ENCODE data around the gene PSD2.

The PSD2 gene

GRCh38 chr5:139809331-139809810, 13.8 kb downstream of the PSD2 start:
- no peak overlapping the region for H3K27ac ChIP-seq
- TF ChIP-seq ZFX (IDR thresholded peaks at IDR 0.05), result no peak
- TF ChIP-seq, protein P1, sequence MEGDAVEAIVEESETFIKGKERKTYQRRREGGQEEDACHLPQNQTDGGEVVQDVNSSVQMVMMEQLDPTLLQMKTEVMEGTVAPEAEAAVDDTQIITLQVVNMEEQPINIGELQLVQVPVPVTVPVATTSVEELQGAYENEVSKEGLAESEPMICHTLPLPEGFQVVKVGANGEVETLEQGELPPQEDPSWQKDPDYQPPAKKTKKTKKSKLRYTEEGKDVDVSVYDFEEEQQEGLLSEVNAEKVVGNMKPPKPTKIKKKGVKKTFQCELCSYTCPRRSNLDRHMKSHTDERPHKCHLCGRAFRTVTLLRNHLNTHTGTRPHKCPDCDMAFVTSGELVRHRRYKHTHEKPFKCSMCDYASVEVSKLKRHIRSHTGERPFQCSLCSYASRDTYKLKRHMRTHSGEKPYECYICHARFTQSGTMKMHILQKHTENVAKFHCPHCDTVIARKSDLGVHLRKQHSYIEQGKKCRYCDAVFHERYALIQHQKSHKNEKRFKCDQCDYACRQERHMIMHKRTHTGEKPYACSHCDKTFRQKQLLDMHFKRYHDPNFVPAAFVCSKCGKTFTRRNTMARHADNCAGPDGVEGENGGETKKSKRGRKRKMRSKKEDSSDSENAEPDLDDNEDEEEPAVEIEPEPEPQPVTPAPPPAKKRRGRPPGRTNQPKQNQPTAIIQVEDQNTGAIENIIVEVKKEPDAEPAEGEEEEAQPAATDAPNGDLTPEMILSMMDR (conservative IDR thresholded peaks at IDR 0.05), result no peak

DNA sequence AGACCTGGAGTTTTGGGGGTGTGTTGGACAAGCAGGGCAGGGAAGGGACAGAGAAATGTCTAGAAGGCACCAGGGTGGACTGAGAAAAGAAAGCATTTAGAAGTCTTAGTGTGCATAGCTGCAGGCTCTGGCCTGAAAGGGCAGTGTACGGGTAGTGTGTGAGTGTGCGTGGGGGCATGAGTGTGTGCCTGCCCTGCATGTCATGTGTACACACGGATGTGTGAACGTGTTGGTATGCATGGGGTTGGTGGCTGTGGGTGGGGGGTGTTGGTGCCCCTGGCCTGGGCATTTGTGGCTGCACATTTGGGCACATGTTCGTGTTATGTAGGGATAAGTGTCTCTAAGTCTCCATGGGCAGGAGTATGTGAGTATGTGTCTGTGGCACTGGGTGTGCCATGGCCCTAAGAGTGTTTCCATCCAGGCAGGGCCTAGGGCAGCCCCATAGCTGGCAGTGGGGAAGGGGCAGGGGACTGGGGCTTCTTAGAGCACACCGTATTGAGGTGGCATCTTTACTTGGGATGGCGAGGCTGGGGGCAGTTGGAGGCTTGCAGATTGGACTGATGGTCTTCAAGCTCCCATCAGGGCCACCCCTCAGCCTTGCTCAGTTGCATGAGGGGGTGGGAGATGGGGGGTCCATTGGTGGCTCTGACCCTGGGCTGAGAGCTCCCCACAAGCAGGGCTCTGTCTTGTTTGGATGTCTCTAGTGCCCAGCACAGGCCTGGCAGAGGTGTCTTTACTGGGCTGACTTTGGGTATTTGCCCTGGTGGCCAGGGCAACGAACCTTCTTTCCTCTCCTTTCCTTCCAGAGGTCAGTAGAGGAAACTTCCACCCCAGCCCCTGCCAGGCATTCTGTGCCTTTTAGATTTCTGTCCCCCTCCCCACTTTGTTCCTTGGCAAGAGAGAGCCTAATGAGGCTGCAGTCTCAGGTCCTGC, 15.0 kb downstream of the PSD2 start:
- H3K27ac ChIP-seq, result no peak overlapping the region
- TF ChIP-seq, protein P1 (conservative IDR thresholded peaks at IDR 0.05), result no peak
- TF ChIP-seq ZFX (IDR thresholded peaks at IDR 0.05), result no peak

GRCh38 chr5:139811274-139811607, 15.6 kb downstream of the PSD2 start:
- no peak for TF ChIP-seq ZFX (IDR thresholded peaks at IDR 0.05)
- TF ChIP-seq, protein P1 (conservative IDR thresholded peaks at IDR 0.05), result no peak
- no peak overlapping the region for H3K27ac ChIP-seq

- H3K27ac ChIP-seq, result no peak overlapping the region
- no peak for TF ChIP-seq ZFX (IDR thresholded peaks at IDR 0.05)
- TF ChIP-seq, protein P1 (conservative IDR thresholded peaks at IDR 0.05), result no peak
Measured at GRCh38 chr5:139812323-139812722, 16.7 kb downstream of the PSD2 start.

DNA sequence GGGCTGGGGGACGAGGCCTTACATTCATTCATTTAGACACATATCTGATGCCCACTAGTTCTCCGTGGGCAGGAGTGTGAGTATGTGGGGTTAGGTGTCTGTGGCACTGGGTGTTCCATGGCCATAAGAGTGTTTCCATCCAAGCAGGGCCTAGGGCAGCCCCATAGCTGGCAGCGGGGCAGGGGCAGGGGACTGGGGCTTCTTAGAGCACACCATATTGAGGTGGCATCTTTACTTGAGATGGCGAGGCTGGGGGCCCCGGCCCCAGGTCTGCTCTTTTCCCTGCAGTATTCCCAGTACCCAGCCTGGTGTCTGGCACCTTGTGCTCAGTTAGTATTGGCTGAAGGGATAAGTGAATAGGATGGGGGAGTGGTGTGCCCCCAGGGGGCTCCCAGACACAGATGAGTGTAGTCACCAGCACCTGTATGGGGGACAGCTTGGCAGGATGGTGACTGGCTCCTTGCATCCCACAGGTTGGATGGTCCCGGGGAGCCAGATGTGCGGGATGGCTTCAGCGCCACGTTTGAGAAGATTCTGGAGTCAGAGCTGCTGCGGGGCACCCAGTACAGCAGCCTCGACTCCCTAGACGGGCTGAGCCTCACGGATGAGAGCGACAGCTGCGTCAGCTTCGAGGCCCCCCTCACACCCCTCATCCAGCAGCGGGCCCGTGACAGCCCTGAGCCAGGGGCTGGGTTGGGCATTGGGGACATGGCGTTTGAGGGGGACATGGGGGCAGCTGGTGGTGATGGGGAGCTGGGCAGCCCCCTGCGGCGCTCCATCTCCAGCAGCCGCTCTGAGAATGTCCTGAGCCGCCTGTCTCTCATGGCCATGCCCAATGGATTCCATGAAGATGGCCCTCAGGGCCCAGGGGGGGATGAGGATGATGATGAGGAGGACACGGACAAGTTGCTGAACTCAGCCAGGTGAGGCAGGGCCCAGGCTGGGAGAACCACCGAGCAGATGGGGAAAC, 17.5 kb downstream of the PSD2 start:
- TF ChIP-seq ZFX (IDR thresholded peaks at IDR 0.05), result no peak
- TF ChIP-seq, protein P1 (conservative IDR thresholded peaks at IDR 0.05), result no peak
- no peak overlapping the region for H3K27ac ChIP-seq

DNA sequence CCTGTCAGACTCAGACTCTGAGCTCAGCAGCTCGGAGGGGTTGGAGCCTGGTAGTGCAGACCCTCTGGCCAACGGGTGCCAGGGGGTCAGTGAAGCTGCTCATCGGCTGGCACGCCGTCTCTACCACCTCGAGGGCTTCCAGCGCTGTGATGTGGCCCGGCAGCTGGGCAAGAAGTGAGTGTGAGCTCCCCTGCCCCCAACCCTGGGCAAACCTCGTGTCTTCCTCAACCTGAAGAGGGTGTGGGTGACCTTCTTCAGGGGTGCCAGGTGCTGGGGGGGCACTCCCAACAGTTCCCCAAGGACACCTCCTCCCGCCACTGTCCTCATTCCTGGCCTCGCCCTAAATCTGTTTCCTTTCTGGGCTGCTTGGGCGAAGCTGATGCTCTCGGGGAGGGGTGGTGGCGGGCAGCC, 18.6 kb downstream of the PSD2 start:
- no peak overlapping the region for H3K27ac ChIP-seq
- TF ChIP-seq, protein P1 (conservative IDR thresholded peaks at IDR 0.05), result no peak
- TF ChIP-seq ZFX (IDR thresholded peaks at IDR 0.05), result no peak

All from C4-2B (cell line).